ENCODE measurements around the gene KCNIP2. TPM values are rescaled to one million over a fixed set of nuclear protein-coding genes. Genes with fewer than 3 reads are reported as not detected.
A peak's percentile ranks its signal among the peaks of the same experiment; 100 is the strongest.

The KCNIP2 gene
- total RNA-seq, 1 donor from 2014 or later = 3.2 TPM

- H3K4me1 Mint-ChIP-seq (ENCODE audit: low read depth) = peaks cover 34% of the 10 kb centered on the region
- no peak for DNase-seq (ENCODE audit: low spot score)
- peaks cover 23% of the 10 kb centered on the region for H3K27me3 Mint-ChIP-seq (ENCODE audit: low read depth)
- intact Hi-C loops (cut with micrococcal nuclease) = loop anchor here (2.0 kb wide), 2 partner anchors 47 to 275 kb away; no protein-coding TSS in a partner anchor
- H3K27ac Mint-ChIP-seq = no peak overlapping the region
- H3K9me3 Mint-ChIP-seq = no peaks in the 10 kb centered on the region
- H3K4me3 Mint-ChIP-seq (ENCODE audit: low read depth) = no peak overlapping the region
- no peaks in the 10 kb centered on the region for H3K36me3 Mint-ChIP-seq (ENCODE audit: low read depth)
Observed at GRCh38 chr10:101841826-101842225, 1.8 kb downstream of the KCNIP2 start.

DNA sequence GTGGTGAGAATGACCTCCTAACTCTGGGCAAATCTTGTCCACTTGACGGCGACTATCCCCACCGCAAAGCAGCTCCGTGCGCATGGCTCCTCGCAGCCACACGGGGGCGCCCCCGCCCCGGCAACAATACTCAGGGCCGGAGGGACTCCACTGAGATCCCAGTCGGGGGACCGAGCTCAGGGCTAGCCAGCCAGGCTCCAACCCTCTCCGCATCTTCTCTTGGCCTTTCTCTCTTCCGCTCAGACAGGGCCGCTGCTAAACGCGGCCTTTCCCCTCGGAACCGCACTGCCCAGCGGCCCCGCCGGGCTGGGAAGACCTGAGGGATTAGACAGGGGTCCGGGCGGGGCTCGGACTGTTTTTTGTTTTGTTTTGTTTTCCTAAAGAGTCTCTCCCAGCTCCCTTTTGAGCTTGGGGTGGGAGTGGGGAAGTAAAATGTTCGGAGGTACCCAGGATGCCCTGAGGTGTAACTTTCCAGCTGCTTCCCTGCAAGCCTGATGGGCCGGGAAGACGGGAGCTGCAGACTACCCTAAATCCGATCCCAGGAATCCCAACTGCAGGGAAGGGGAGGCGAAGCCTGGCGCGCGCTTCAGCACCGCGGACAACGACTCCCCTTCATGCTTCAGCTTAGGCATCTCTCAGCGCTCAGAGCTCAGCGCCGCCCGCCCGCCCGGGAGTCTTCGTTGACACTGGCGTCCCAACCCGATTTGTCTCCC is 2.7 kb downstream of the KCNIP2 start:
- Mint-ChIP-seq H3K9me3 (no peaks in the 10 kb centered on the region), H3K4me3 (ENCODE audit: low read depth) (peak overlapping the region; percentile 88), H3K4me1 (ENCODE audit: low read depth) (peaks cover 36% of the 10 kb centered on the region), H3K27me3 (ENCODE audit: low read depth) (peaks cover 23% of the 10 kb centered on the region), H3K36me3 (ENCODE audit: low read depth) (no peaks in the 10 kb centered on the region), H3K27ac (peak overlapping the region; percentile 77)
- intact Hi-C loops (cut with micrococcal nuclease) = loop anchor here (1.0 to 2.0 kb wide), 4 partner anchors 48 to 276 kb away; no protein-coding TSS in a partner anchor
- DNase-seq (ENCODE audit: low spot score) = peak; percentile 70

DNA sequence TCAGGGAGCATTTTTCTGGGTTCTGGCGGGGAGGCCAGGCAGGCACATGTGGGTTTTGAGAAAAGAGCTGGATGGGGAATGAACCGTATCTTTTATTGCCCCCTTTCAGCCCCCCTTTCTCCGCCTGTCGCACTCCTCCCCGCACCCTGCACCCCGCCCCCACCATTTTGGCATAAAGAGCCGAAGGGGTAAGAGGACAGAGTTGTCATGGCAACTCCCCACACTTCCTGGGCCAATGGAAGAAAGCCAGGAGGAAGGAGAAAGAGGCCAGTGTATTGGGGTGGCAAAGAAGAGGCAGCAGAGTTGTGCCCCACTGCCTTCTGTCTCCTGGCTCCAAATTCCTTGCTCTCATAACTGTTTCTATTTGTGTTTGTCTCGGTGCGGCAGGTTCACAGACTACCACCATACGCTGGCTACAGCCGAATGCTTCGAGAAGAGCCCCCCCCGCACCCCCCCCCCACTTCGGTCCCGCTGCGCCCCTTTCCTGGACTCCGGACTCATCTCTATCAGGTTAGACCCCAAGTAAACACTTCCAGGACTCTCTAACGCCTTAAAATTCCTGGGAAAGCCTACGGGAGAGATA is 3.4 kb downstream of the KCNIP2 start:
- H3K27ac Mint-ChIP-seq = peak overlapping the region; percentile 77
- H3K27me3 Mint-ChIP-seq (ENCODE audit: low read depth) = peaks cover 23% of the 10 kb centered on the region
- no peaks in the 10 kb centered on the region for H3K36me3 Mint-ChIP-seq (ENCODE audit: low read depth)
- H3K9me3 Mint-ChIP-seq = no peaks in the 10 kb centered on the region
- H3K4me1 Mint-ChIP-seq (ENCODE audit: low read depth) = peaks cover 42% of the 10 kb centered on the region
- intact Hi-C loops (cut with micrococcal nuclease) = loop anchor here (1.0 to 2.0 kb wide), 4 partner anchors 49 to 277 kb away; no protein-coding TSS in a partner anchor
- H3K4me3 Mint-ChIP-seq (ENCODE audit: low read depth) = peak overlapping the region; percentile 88
- DNase-seq (ENCODE audit: low spot score) = no peak

GRCh38 chr10:101839416-101840063 is 4.1 kb downstream of the KCNIP2 start:
- Mint-ChIP-seq H3K27ac (no peak overlapping the region), H3K4me3 (ENCODE audit: low read depth) (peak overlapping the region; percentile 88), H3K9me3 (no peaks in the 10 kb centered on the region), H3K27me3 (ENCODE audit: low read depth) (peaks cover 23% of the 10 kb centered on the region), H3K36me3 (ENCODE audit: low read depth) (no peaks in the 10 kb centered on the region), H3K4me1 (ENCODE audit: low read depth) (peaks cover 47% of the 10 kb centered on the region)
- intact Hi-C loops (cut with micrococcal nuclease) = loop anchor here (1.0 to 10.0 kb wide), 6 partner anchors 49 to 1075 kb away; partner anchors contain the start of genes CNNM2 and NFKB2
- DNase-seq (ENCODE audit: low spot score) = peak; percentile 56

GRCh38 chr10:101839002-101839401 is 4.6 kb downstream of the KCNIP2 start:
- peaks cover 17% of the 10 kb centered on the region for H3K27me3 Mint-ChIP-seq (ENCODE audit: low read depth)
- no peak for DNase-seq (ENCODE audit: low spot score)
- H3K4me3 Mint-ChIP-seq (ENCODE audit: low read depth) = peak overlapping the region; percentile 28
- intact Hi-C loops (cut with micrococcal nuclease) = loop anchor here (10.0 kb wide), 2 partner anchors 556 to 1076 kb away; partner anchors contain the start of genes CNNM2 and NFKB2
- no peaks in the 10 kb centered on the region for H3K9me3 Mint-ChIP-seq
- no peak overlapping the region for H3K27ac Mint-ChIP-seq
- H3K4me1 Mint-ChIP-seq (ENCODE audit: low read depth) = peaks cover 47% of the 10 kb centered on the region
- H3K36me3 Mint-ChIP-seq (ENCODE audit: low read depth) = no peaks in the 10 kb centered on the region

- intact Hi-C loops (cut with micrococcal nuclease) = loop anchor here (10.0 kb wide), 2 partner anchors 556 to 1076 kb away; partner anchors contain the start of genes CNNM2 and NFKB2
- peaks cover 17% of the 10 kb centered on the region for H3K27me3 Mint-ChIP-seq (ENCODE audit: low read depth)
- no peak overlapping the region for H3K27ac Mint-ChIP-seq
- peaks cover 52% of the 10 kb centered on the region for H3K4me1 Mint-ChIP-seq (ENCODE audit: low read depth)
- H3K36me3 Mint-ChIP-seq (ENCODE audit: low read depth) = no peaks in the 10 kb centered on the region
- DNase-seq (ENCODE audit: low spot score) = no peak
- no peaks in the 10 kb centered on the region for H3K9me3 Mint-ChIP-seq
- no peak overlapping the region for H3K4me3 Mint-ChIP-seq (ENCODE audit: low read depth)
Observed at GRCh38 chr10:101838416-101838970, 5.1 kb downstream of the KCNIP2 start.

DNA sequence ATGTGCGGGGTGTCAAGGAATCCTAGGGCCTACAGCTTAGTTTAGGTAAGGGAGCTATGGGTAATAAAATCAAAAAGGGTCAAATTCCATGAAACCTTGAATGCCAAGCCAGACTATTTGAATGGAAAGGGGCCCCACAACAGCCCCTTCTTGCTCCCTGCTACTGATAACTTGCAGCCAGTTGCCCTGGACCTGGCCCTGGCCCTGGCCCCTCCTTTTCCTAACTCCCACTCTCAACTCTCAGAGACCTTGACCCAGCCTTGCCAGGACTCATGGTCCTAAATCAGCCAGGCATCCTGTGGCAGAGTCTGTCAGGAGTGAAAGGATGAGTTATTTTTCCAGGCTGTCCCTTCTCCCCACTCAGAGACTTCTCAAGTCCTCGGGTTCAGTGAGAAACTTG is 5.9 kb downstream of the KCNIP2 start:
- Mint-ChIP-seq H3K27ac (no peak overlapping the region), H3K36me3 (ENCODE audit: low read depth) (no peaks in the 10 kb centered on the region), H3K4me3 (ENCODE audit: low read depth) (no peak overlapping the region), H3K27me3 (ENCODE audit: low read depth) (peaks cover 14% of the 10 kb centered on the region), H3K9me3 (no peaks in the 10 kb centered on the region), H3K4me1 (ENCODE audit: low read depth) (peaks cover 54% of the 10 kb centered on the region)
- no peak for DNase-seq (ENCODE audit: low spot score)
- intact Hi-C loops (cut with micrococcal nuclease) = loop anchor here (10.0 kb wide), 2 partner anchors 557 to 1077 kb away; partner anchors contain the start of genes CNNM2 and NFKB2

DNA sequence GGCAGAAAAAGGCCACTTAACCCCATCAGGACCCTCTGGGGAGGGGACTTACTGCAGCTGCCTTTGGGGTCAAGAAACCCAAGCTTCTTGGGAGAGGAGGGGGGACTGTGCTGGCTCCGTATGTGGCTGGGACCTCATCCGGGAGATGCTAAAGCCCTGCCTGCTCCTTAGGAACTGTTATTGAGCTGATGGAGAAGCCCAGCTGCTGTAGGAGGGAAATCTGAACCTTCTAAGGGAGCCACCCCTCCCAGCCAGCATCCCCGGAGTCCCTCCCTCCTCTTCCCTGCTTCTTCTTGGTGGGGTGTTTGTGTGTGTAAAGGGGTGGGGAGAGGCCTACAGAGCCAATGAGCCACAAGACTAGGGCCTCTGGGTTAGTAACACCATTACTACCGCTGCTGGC is 8.2 kb downstream of the KCNIP2 start:
- no peak for DNase-seq (ENCODE audit: low spot score)
- no peaks in the 10 kb centered on the region for H3K9me3 Mint-ChIP-seq
- H3K4me3 Mint-ChIP-seq (ENCODE audit: low read depth) = no peak overlapping the region
- no peak overlapping the region for H3K27ac Mint-ChIP-seq
- intact Hi-C loops (cut with micrococcal nuclease) = loop anchor here (1.0 to 10.0 kb wide), 3 partner anchors 175 to 1079 kb away; partner anchors contain the start of genes CNNM2 and NFKB2
- no peaks in the 10 kb centered on the region for H3K36me3 Mint-ChIP-seq (ENCODE audit: low read depth)
- H3K4me1 Mint-ChIP-seq (ENCODE audit: low read depth) = peaks cover 56% of the 10 kb centered on the region
- H3K27me3 Mint-ChIP-seq (ENCODE audit: low read depth) = peaks cover 2% of the 10 kb centered on the region

- Mint-ChIP-seq H3K27me3 (ENCODE audit: low read depth) (no peaks in the 10 kb centered on the region), H3K4me1 (ENCODE audit: low read depth) (peaks cover 56% of the 10 kb centered on the region), H3K36me3 (ENCODE audit: low read depth) (no peaks in the 10 kb centered on the region), H3K9me3 (no peaks in the 10 kb centered on the region), H3K27ac (peak overlapping the region; percentile 63), H3K4me3 (ENCODE audit: low read depth) (peak overlapping the region; percentile 10)
- intact Hi-C loops (cut with micrococcal nuclease) = loop anchor here (10.0 kb wide), 2 partner anchors 560 to 1080 kb away; partner anchors contain the start of genes CNNM2 and NFKB2
- DNase-seq (ENCODE audit: low spot score) = no peak
Observed at GRCh38 chr10:101834341-101834740, 9.3 kb downstream of the KCNIP2 start.

GRCh38 chr10:101833466-101833865 is 10.1 kb downstream of the KCNIP2 start:
- Mint-ChIP-seq H3K9me3 (no peaks in the 10 kb centered on the region), H3K4me3 (ENCODE audit: low read depth) (peak overlapping the region; percentile 10), H3K27me3 (ENCODE audit: low read depth) (no peaks in the 10 kb centered on the region), H3K36me3 (ENCODE audit: low read depth) (no peaks in the 10 kb centered on the region), H3K27ac (peak overlapping the region; percentile 63), H3K4me1 (ENCODE audit: low read depth) (peaks cover 54% of the 10 kb centered on the region)
- intact Hi-C loops (cut with micrococcal nuclease) = loop anchor here (10.0 kb wide), 2 partner anchors 561 to 1081 kb away; partner anchors contain the start of genes CNNM2 and NFKB2
- no peak for DNase-seq (ENCODE audit: low spot score)

DNA sequence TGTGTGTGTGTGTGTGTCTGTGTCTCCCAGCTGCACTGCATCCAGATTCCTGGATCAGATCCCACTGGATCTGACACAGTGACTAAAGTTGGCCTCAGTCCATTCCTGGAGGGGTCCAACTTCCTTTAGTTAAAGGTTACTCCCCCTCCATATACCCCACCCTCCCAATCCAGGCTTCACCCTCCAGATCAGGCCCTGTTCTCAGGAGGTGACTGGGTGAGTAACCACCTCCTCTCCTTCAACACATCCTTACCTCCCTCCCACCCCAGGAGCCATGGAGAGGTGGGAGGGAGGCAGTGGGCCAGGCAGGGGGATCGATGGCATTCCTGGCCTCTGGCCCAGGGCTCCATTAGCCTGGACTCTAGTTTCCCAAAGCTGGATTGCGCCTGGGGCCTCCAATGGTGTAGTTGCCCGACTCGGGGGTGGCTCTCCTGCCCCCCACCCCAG is 11.3 kb downstream of the KCNIP2 start:
- Mint-ChIP-seq H3K9me3 (no peaks in the 10 kb centered on the region), H3K4me3 (ENCODE audit: low read depth) (no peak overlapping the region), H3K36me3 (ENCODE audit: low read depth) (no peaks in the 10 kb centered on the region), H3K27me3 (ENCODE audit: low read depth) (no peaks in the 10 kb centered on the region), H3K27ac (no peak overlapping the region), H3K4me1 (ENCODE audit: low read depth) (peaks cover 54% of the 10 kb centered on the region)
- intact Hi-C loops (cut with micrococcal nuclease) = loop anchor here (10.0 kb wide), 2 partner anchors 562 to 1082 kb away; partner anchors contain the start of genes CNNM2 and NFKB2
- DNase-seq (ENCODE audit: low spot score) = no peak

- intact Hi-C loops (cut with micrococcal nuclease) = loop anchor here (10.0 kb wide), 2 partner anchors 564 to 1084 kb away; partner anchors contain the start of genes CNNM2 and NFKB2
Observed at GRCh38 chr10:101831169-101831811, 12.3 kb downstream of the KCNIP2 start.

More at GRCh38 chr10:101831169-101831811, 12.3 kb downstream of the KCNIP2 start:
- H3K4me1 Mint-ChIP-seq (ENCODE audit: low read depth) = peaks cover 54% of the 10 kb centered on the region
- peak overlapping the region; percentile 92 for H3K27ac Mint-ChIP-seq
- H3K9me3 Mint-ChIP-seq = no peaks in the 10 kb centered on the region
- H3K27me3 Mint-ChIP-seq (ENCODE audit: low read depth) = no peaks in the 10 kb centered on the region
- peak overlapping the region; percentile 71 for H3K4me3 Mint-ChIP-seq (ENCODE audit: low read depth)
- DNase-seq (ENCODE audit: low spot score) = no peak
- H3K36me3 Mint-ChIP-seq (ENCODE audit: low read depth) = peaks cover 2% of the 10 kb centered on the region
